HG02763 (cell line): Measurements from ENCODE around the gene TMEM175.
"Not testable (repeated sequence)": the region's sequence is repeated elsewhere in the genome, so short reads cannot be mapped to it uniquely, and the experiment has no call there.

Experiments
- ATAC-seq: cut with Tn5 transposase; IDR thresholded peaks from one replicate; pipeline ENCODE4 v1.9.1; 2021; ENCODE audit warnings: mild to moderate bottlenecking, moderate library complexity; ENCODE audit not compliant: unreplicated experiment

Gene TMEM175

DNA sequence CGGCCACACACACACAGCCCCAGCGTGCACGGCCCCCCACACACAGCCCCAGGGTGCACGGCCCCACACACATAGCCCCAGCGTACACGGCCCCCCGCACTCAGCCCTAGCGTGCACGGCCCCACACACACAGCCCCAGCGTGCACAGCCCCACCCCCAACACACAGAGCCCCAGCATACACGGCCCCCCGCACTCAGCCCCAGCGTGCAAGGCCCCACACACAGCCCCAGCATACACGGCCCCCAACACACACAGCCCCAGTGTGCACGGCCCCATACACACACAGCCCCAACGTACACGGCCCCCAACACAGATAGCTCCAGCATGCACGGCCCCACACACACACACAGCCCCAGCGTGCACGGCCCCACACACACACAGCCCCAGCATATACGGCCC lies 17.7 kb upstream of the TMEM175 start:
- ATAC-seq = no peak

DNA sequence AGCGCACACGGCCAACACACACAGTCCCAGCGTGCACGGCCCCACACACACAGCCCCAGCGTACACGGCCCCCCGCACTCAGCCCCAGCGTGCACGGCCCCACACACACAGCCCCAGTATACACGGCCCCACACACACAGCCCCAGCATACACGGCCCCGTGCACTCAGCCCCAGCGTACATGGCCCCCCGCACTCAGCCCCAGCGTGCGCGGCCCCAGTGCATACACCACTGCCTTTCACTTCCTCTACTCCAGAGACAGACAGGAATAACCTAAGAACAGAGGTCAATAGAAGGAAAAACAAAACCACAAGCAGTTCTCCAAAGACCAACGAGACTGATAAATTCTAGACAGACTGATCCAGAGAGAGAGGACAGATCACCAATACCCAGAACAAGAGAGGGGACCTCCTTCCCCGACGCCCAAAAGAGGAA lies 17.2 kb upstream of the TMEM175 start:
- ATAC-seq = no peak

DNA sequence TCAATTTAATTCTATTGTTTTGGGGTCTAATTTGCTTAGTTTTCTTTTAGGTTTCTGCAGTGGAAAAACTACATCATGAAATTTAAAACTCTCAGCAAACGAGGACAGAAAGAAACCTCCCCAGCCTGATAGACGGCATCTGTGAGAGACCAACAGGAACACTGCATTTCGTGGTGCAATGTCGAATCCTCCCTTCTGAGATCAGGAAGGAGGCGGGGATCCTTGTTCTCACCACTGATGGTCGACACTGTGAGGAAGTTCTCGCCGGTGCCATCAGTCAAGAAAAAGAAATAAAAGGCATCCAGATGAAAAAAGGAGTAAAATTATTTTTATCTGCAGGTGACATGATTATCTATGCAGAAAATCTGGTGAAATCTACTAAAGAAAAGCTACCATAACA lies 16.7 kb upstream of the TMEM175 start:
- ATAC-seq = no peak

DNA sequence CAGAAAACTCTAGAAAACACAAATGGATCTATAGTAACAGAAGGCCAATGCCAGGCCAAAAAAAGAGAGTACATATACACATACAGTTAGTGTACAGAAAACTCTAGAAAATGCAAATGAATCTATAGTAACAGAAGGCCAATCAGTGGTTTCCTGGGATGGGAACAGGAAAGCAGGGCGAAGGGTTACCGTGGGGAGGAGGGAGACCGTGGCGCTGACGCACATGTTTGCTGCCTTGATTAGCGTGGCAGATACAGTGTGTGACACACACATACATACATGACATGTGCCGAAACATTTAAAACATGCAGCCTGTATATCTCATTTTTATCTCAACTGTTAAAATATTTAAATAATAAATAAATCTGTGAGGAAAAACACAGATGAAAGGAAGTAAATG lies 14.8 kb upstream of the TMEM175 start:
- ATAC-seq = no peak

DNA sequence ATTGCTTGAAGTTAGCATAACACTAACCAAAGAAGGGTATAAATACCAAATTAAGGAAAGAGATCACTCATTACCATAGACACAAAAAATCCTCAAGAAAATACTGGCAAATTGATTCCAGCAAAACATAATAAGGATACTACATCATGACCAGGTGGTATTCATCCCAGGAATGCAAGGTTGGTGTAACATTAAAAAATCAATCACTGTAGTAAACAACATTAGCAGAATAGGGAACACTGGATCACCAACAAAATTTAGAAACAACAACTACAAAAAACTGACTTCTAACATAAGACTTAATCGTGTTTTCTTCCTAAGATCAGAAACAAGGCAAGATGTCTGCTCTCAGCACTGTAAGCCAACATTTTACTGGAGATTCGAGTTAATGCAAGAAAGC lies 14.3 kb upstream of the TMEM175 start:
- no peak for ATAC-seq

DNA sequence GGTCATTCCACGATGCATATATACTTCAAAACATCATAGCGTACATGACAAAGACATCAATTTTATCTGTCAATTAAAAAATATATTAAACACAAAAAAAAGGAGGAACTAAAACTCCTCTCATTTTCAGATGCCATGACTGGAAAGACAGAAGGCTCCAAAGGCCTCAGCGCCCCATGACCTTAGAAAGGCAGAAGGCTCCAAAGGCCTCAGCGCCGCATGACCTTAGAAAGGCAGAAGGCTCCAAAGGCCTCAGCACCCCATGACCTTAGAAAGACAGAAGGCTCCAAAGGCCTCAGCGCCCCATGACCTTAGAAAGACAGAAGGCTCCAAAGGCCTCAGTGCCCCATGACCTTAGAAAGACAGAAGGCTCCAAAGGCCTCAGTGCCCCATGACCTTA lies 13.7 kb upstream of the TMEM175 start:
- not testable (repeated sequence) for ATAC-seq

DNA sequence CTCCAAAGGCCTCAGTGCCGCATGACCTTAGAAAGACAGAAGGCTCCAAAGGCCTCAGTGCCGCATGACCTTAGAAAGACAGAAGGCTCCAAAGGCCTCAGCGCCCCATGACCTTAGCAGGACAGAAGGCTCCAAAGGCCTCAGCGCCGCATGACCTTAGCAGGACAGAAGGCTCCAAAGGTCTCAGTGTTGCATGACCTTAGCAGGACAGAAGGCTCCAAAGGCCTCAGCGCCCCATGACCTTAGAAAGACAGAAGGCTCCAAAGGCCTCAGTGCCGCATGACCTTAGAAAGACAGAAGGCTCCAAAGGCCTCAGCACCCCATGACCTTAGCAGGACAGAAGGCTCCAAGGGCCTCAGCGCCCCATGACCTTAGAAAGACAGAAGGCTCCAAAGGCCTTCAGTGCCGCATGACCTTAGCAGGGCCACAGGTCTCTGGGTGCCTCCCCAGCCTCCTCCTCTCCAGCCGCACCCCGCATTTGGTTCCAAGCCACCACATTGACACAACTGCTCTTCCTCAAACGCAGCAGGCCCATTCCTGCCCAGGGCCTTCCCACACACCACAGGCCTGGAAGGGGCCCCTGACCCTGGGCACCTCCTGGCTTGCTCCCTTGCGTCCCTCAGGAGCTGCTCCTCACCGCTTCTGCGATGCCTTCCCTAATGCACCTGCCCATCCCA lies 13.1 kb upstream of the TMEM175 start:
- not testable (repeated sequence) for ATAC-seq

DNA sequence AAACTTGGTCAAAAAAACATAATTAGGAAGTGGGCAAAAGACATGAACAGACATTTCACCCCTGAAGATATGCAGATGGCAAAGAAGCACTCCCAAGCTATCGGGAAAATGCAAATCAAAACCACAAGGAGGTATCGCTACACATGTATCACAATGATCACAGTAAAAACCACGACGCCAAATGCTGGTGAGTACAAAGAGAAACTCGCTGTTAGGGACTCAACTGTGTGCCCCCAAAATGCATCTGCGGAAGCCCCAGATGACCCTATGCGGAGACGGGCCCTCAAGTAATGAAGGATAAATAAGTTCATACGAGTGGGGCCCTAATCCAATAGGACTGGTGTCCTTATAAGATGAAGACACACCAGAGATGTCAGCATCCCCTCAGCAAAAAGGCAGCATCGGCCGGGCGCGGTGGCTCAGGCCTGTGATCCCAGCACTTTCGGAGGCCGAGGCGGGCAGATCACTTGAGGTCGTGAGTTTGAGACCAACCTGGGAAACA lies 10.4 kb upstream of the TMEM175 start:
- no peak for ATAC-seq

DNA sequence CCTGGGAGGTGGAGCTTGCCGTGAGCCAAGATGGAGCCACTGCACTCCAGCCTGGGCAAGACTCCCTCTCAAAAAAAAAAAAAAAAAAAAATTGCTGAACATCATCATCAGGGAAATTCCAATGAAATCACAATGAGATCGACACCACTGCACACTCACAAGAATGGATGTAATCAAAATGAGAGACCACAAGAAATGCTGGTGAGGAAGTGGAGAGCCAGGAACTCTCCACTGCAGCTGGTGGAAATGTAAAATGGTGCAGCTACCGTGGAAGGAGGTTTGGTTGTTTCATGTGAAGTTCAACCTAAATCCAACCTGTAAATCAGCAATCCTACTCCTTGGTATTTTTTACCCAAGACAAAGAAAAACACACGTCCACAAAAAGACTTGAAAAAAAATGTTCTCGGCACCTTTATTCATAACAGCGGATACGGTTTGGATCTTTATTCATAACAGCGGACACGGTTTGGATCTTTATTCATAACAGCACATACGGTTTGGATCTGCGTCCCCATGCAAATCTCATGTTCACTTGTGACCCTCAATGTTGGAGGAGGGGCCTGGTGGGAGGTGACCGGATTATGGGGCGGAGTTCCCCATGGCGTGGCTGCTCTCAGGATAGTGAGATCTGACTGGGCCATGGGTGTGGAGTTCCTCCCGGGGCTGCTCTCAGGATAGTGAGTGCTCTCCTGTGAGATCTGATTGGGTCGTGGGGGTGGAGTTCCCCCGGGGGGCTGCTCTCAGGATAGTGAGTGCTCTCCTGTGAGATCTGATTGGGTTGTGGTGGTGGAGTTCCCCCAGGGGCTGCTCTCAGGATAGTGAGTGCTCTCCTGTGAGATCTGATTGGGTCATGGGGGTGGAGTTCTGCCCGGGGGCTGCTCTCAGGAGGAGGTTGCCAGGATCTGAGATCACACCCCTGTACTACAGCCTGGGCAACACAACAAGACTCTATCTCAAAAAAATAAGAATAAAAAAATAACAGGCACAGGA lies 7.9 kb upstream of the TMEM175 start:
- ATAC-seq = no peak

DNA sequence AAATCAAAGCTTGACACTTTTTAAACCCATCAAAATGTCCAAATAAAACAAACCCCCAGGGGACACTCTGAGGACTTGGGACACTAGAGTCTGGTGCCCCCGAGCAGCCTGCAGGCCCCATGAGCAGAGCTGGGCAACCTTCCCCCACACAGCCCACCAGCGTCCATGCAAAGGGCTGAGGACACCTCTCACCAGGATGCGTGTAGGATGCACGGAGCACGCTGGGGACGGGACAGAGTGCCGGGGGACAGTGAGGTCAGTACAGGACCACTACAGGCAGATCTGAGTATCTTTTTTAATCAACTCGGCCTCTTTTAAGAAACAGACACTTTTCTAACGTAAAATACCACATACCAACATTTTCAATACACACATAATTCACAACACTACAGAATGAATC lies 7.1 kb upstream of the TMEM175 start:
- ATAC-seq = no peak

DNA sequence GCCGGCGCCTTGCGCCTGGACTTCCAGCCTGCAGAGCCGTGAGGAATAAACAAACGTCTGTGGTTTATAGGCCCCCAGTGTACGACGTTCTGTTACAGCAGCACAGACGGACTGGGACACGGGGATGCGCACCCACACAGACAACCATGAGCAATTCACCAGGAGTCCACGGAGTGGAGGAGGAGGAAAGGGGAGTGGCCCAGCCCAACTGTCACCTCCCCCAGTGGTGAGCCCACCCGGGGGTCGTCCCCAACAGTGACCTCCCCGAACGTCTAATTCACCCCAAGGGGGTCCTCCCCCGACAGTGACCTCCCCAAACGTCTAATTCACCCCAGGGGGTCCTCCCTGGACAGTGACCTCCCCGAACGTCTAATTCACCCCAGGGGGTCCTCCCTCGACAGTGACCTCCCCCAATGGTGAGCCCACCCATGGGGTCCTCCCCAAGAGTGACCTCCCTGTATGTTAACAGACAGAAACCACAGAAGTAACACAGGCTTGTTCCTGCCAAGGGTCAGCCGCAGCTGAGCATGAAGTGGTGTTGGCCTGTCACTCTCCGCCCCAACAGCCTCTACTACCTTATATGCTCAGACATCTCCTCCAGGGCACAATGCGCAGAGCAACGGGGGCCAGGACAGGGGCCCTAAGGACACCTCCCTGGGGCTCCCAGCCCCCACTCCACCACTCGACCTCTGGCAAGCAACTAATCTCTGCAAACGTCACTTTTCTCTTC lies 6.3 kb upstream of the TMEM175 start:
- ATAC-seq = no peak

DNA sequence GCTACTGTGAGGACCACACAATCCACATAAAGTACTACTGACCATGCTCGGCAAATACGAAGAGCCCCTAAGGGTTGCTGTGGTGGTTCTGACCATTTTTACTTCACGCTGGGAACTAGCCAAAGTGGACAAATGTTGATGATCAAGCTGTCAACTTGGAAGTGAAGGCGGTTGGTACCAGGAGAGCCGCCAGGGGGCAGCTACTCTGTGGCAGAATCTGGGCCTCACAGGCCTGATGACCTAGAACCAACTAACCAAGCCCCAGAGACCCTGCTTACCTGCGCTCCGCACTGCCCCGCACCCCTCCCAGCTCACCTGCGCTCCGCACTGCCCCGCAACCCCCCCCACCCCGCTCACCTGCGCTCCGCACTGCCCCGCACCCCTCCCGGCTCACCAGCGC lies 5.7 kb upstream of the TMEM175 start:
- ATAC-seq = no peak

DNA sequence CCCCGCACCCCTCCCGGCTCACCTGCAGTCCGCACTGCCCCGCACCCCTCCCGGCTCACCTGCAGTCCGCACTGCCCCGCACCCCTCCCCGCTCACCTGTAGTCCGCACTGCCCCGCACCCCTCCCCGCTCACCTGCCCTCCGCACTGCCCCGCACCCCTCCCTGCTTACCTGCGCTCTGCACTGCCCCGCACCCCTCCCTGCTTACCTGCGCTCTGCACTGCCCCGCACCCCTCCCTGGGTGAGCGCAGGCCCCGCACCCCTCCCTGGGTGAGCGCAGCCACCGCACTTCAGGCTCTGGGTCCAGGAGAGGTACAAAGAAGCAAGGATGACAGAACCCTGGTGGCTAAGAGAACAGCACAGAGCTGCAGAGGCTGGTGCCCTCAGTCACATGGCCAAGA lies 4.7 kb upstream of the TMEM175 start:
- ATAC-seq = not testable (repeated sequence)

DNA sequence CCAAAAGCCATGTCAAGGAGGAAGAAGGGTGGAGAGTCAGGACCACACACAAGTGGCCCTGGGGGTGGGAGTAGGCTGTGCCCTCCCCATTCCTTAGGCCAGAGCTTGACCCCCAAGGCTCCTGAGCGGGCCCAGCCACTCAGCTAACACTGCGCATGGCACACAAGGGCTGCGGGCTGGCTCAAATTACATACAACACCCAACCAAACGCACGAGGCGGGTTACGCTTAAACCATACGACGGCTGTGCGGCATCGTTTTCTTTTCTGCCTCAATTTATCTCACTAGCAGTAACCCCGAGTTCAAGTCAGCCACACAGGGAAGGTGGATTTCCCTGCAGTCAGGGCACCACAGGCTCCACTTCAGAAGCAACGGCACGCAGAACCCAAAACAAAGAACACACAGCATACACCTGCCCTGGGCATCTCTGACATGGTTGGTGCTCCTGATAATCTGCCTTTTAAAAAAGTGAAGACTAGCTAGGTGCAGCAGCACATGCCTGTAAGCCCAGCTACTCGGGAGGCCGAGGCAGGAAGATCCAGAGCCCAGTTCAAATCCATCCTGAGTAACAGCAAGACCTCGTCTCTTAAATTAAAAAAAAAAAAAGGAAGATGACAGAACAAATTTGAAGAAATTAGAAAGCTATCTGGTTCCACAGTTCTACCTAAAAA lies 3.0 kb upstream of the TMEM175 start:
- no peak for ATAC-seq

DNA sequence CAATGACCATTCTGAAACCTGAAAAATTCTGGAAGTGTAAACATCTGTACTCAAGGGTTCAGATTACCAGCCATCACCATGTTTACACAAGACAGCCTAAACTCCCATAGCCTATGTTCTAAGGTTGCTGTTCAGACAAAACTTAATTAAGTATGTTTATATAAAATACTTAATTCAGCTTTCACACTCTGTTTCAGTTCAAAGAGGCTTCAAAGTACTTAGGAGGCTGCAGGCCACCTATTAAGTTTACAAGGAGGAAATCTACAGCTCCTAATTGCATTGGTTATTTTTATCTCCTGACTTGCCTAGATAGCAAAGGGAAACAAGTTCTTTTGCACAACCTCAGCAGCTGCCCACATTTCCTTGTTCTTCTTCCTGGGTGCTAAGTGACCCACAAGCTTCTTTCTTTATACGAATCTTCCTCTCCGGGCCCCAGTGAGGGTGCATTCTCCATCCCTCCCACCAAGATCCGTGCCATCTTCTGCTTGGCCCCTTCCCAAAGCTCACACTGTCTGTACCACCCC lies 2.2 kb upstream of the TMEM175 start:
- ATAC-seq = no peak

DNA sequence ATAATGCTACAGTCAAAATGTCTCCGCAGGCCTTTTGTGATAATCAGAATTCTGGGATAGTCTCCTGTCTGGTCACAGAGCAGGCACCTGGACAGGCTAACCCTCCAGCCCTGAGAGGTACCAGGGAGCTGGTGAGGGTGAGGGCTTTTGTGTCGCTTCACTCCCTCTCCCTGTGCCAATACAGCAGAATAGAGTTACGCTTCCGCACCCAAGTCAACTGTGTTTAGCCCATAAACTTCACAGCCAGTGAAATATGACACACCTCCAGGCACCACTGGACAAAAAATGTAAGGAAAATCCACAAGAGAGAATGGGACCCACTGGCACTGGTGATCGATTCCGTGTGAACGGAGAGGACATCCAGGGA lies 1.4 kb upstream of the TMEM175 start:
- ATAC-seq = no peak

DNA sequence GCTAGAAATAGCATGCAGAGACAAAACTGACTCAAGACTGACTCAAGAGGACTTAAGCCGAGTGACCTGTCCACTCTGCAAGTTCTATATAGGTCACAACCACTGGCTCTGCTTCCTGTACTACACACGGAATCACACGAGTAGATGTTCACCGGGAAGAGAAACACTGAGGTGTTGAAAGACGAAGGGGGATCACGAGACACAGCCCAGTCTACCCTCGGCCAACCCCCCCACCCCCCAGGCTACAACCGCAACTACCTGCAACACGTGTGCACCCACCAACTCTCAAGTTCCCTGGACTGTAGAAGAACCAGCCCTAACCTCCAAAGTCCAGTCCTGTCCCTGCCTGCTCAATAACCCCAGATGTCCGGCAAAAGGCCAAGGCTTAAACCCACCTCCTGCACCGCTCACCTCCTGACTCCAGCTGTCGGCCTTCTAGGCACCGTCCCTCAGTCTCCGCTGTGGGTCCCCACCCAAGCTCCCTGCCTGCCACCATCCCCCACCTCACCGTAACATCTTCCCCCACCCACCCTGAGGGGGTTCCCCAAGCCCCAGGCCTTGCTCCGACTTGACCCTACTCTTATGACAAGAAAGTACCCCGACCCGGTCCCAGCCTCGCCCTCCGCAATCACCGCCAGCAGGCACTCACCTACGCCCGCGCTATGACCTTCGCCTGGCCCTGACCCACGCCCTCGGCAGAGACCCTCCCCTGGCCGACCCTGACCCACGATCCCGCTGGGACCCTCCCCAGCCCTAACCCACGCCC lies 883 bp upstream of the TMEM175 start:
- no peak for ATAC-seq

DNA sequence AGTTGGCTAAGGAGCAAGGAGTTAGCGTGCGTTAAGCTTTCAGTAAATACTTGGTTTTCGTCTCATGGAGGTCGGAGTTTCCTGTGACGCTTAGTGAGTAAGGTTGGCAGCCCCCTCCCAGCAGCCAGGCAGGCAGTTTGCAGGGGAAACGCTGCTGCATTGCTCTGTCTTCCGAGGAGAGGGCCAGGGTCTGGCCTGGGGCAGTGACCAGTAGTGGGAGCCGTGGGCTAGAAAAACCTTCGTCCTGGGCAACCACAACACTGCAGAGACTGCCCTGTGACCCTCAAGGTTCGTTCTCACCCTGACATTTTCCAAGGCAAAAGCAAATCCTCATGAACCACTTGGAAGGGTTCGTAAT lies 432 bp downstream of the TMEM175 start:
- ATAC-seq = no peak

DNA sequence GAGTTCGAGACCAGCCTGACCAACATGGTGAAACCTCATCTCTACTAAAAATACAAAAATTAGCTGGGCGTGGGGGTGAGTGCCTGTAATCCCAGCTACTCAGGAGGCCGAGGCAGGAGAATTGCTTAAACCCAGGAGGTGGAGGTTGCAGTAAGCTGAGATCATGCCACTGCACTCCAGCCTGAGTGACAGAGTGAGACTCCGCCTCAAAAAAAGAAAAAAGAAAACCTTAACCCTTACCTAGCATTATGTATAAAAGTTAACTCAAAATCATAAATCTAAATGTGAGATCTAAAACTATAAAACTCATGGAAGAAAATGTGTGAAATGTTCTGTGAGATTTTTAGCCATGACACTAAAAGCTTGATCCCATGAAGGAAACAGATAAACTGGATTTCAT lies 7.2 kb downstream of the TMEM175 start:
- not testable (repeated sequence) for ATAC-seq
